RWPE1 (cell line): ENCODE measurements around the gene KIF1C.
"Not testable (repeated sequence)": the region's sequence is repeated elsewhere in the genome, so short reads cannot be mapped to it uniquely, and the experiment has no call there.

Source experiments
- CTCF ChIA-PET: fragments of 350-600 bp; sonication (Branson Sonifier 250); formaldehyde crosslinking; extraction: SDS; loops from one replicate; lab custom pipeline; 2021; lab: Yijun Ruan, JAX
- POLR2A ChIA-PET: fragments of 400-600 bp; formaldehyde crosslinking; extraction: SDS; loops from one replicate; lab custom pipeline; 2020; ENCODE audit warnings: antibody characterized with exemption; ENCODE audit not compliant: low non-redundant PET; lab: Yijun Ruan, JAX
- DNase-seq: peaks from one replicate; pipeline ENCODE4 v3.0.0; 2012; ENCODE audit warnings: low spot score
- H3K27ac ChIP-seq: fragments of 450-650 bp; 2 replicates; pipeline ENCODE4 v1.5.1; 2017
- CTCF ChIP-seq: fragments of 450-650 bp; conservative IDR thresholded peaks from 2 replicates; pipeline ENCODE4 v1.5.1; 2017; ENCODE audit warnings: low read depth, mild to moderate bottlenecking

KIF1C gene

GRCh38 chr17:5024604-5025003, 26.9 kb downstream of the KIF1C start:
- ChIA-PET POLR2A (no interaction called here), CTCF (interaction anchor here (0.6 kb wide), 1 partner anchor 38 kb away, joined by 3 read pairs; no protein-coding TSS in a partner anchor)
- no peak for DNase-seq
- no peak for TF ChIP-seq CTCF
- peak overlapping the region; percentile 65 for H3K27ac ChIP-seq

GRCh38 chr17:5027299-5027698, 29.5 kb downstream of the KIF1C start:
- ChIA-PET POLR2A (no interaction called here), CTCF (interaction anchor here (1.8 kb wide), 1 partner anchor 35 kb away, joined by 4 read pairs; no protein-coding TSS in a partner anchor)
- DNase-seq = no peak
- TF ChIP-seq CTCF = no peak
- H3K27ac ChIP-seq = no peak overlapping the region

GRCh38 chr17:5027916-5028315, 30.2 kb downstream of the KIF1C start:
- POLR2A ChIA-PET = no interaction called here
- TF ChIP-seq CTCF = no peak

GRCh38 chr17:5030168-5030567, 32.4 kb downstream of the KIF1C start:
- DNase-seq, H3K27ac ChIP-seq, POLR2A ChIA-PET: not testable (repeated sequence)
- CTCF ChIA-PET = interaction anchor here (1.2 kb wide), 1 partner anchor 16 kb away, joined by 4 read pairs; no protein-coding TSS in a partner anchor

More at GRCh38 chr17:5027916-5028315, 30.2 kb downstream of the KIF1C start:
- H3K27ac ChIP-seq = no peak overlapping the region
- CTCF ChIA-PET = interaction anchor here (0.6 to 1.8 kb wide), 2 partner anchors 34 to 316 kb away, joined by 3 to 4 read pairs; no protein-coding TSS in a partner anchor
- no peak for DNase-seq

- CTCF ChIA-PET = interaction anchor here (0.8 kb wide), 1 partner anchor 51 kb away, joined by 4 read pairs; no protein-coding TSS in a partner anchor
- H3K27ac ChIP-seq = peak overlapping the region; percentile 54
- peak; percentile 73 for TF ChIP-seq CTCF
- POLR2A ChIA-PET = no interaction called here
- DNase-seq = peak; percentile 67
Measured at GRCh38 chr17:5031365-5032082, 33.8 kb downstream of the KIF1C start.

- TF ChIP-seq CTCF = no peak
- ChIA-PET POLR2A (no interaction called here), CTCF (no interaction called here)
- DNase-seq = no peak
- H3K27ac ChIP-seq = no peak overlapping the region
Measured at GRCh38 chr17:5032865-5033264, 35.1 kb downstream of the KIF1C start.
